Hepatocyte (in vitro differentiated cells): ENCODE measurements around the gene LTK. TPM values are rescaled to one million over a fixed set of nuclear protein-coding genes. Genes with fewer than 3 reads are reported as not detected.

Source experiments
- DNase-seq: peaks from one replicate; pipeline ENCODE4 v3.0.0-alpha.2; 2016; ENCODE audit warnings: low spot score
- H2AFZ ChIP-seq: fragments of 200-600 bp; sonication (generic); 2 replicates; pipeline ENCODE4 v1.6.0; 2016; ENCODE audit warnings: antibody characterized with exemption, mild to moderate bottlenecking
- H3K27ac ChIP-seq: fragments of 200-600 bp; sonication (generic); 2 replicates; pipeline ENCODE4 v1.5.1; 2016; ENCODE audit warnings: mild to moderate bottlenecking
- H3K27me3 ChIP-seq: fragments of 200-600 bp; sonication (generic); 2 replicates; pipeline ENCODE4 v1.6.1; 2016
- H3K36me3 ChIP-seq: fragments of 200-600 bp; sonication (generic); replicated peaks from 2 replicates; pipeline ENCODE4 v1.5.1; 2016; ENCODE audit warnings: low read depth; ENCODE audit not compliant: insufficient read depth
- H3K4me1 ChIP-seq: fragments of 200-600 bp; sonication (generic); 2 replicates; pipeline ENCODE4 v1.5.1; 2016; ENCODE audit warnings: mild to moderate bottlenecking, moderate library complexity; ENCODE audit not compliant: insufficient read depth
- H3K4me2 ChIP-seq: fragments of 200-600 bp; sonication (generic); 2 replicates; pipeline ENCODE4 v1.6.0; 2016
- H3K4me3 ChIP-seq: fragments of 200-600 bp; sonication (generic); 2 replicates; pipeline ENCODE4 v1.5.1; 2016; ENCODE audit warnings: mild to moderate bottlenecking
- H3K79me2 ChIP-seq: fragments of 200-600 bp; sonication (generic); 2 replicates; pipeline ENCODE4 v1.6.0; 2017; ENCODE audit warnings: mild to moderate bottlenecking
- H3K9me2 ChIP-seq: fragments of 200-600 bp; sonication (generic); replicated peaks from 2 replicates; pipeline ENCODE4 v1.6.0; 2017; ENCODE audit warnings: mild to moderate bottlenecking; ENCODE audit not compliant: insufficient read depth
- H3K9me3 ChIP-seq: fragments of 200-600 bp; sonication (generic); 2 replicates; pipeline ENCODE4 v1.5.1; 2016; ENCODE audit warnings: low read depth, mild to moderate bottlenecking
- H4K20me1 ChIP-seq: fragments of 200-600 bp; sonication (generic); 2 replicates; pipeline ENCODE4 v1.6.0; 2016; ENCODE audit warnings: mild to moderate bottlenecking; ENCODE audit not compliant: insufficient read depth, poor library complexity, severe bottlenecking
- CTCF ChIP-seq: fragments of 200-600 bp; sonication (generic); IDR thresholded peaks from 2 replicates; pipeline ENCODE4 v1.5.1; 2016; ENCODE audit warnings: antibody characterized with exemption, mild to moderate bottlenecking; ENCODE audit not compliant: poor library complexity
- EZH2 ChIP-seq: fragments of 200-600 bp; sonication (generic); IDR thresholded peaks from 2 replicates; pipeline ENCODE4 v1.6.1; 2016; ENCODE audit warnings: antibody characterized with exemption, mild to moderate bottlenecking, borderline replicate concordance
- EZH2phosphoT487 ChIP-seq: fragments of 200-600 bp; sonication (generic); IDR thresholded peaks from one replicate; pipeline ENCODE4 v1.6.1; 2018; ENCODE audit warnings: antibody characterized with exemption, mild to moderate bottlenecking, low read depth, moderate library complexity; ENCODE audit not compliant: unreplicated experiment, severe bottlenecking
- WGBS: methylation state at CpG from one replicate; pipeline ENCODE4 v1.1.6; 2016; ENCODE audit warnings: low lambda C conversion rate; ENCODE audit errors: missing lambda C conversion rate; 5-methylcytosine and 5-hydroxymethylcytosine counted together
- polyA plus RNA-seq: library from polyadenylated mRNA; unstranded; fragments of >200 nt; fragmentation: Nextera tagmentation; extraction: Ambion mirVana; gene quantifications from 2 replicates; pipeline ENCODE4 v1.2.1, GENCODE V29; 2016
- total RNA-seq: library from RNA; depleted of rRNA; stranded (reverse); fragments of >200 nt; gene quantifications from 2 replicates; pipeline ENCODE4 v1.2.3, GENCODE V29; 2014

Gene LTK
- total and polyA plus RNA-seq, 2 experiments from 2014 or later, result 0.83 to 1.2 TPM

DNA sequence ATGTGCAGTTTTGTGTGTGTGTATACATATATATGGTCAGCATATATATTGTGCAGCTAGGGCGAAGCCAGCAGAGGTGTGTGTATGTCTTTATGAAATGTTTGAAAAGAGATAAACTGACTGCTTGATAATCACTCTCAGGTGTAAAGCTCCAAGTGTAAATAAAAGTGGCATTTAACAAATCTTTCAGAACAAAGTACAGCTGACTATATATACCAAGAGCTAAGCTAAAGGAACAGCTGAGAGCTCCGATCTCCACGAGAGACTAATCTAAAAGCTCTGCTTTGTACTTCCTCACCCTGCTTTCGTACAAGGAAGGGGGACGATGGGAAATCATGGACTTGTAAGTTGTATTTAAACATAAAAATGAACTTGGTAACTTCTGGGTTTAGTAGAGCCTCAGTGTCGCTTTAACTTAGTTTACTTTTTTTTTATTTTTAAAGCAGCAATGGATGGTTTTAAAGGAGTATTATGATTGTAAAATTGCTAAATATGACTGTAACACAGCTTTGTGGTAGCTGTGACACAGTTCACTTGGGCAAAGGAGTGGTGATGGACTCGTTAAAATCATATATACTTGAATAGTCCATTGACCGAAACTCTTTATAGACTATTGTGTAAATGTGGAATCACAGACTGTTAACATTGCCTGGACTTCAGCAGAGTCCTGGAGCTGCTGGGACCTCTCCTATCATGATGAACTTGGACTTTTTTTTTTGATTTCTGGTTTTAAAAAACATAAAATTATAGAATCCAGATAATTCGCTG is 31.3 kb downstream of the LTK start:
- no peak for DNase-seq
- WGBS, result 79% methylated on average over 9 of the region's 9 CpGs
- TF ChIP-seq EZH2phosphoT487 (no peak), CTCF (no peak), EZH2 (no peak)
- Histone ChIP-seq H3K36me3 (peaks cover 5% of the 10 kb centered on the region), H3K27me3 (no peaks in the 10 kb centered on the region), H3K79me2 (no peaks in the 10 kb centered on the region), H3K4me1 (peaks cover 30% of the 10 kb centered on the region), H3K4me2 (peak overlapping the region; percentile 59), H2AFZ (no peak overlapping the region), H3K4me3 (no peak overlapping the region), H3K9me2 (no peaks in the 10 kb centered on the region), H4K20me1 (no peaks in the 10 kb centered on the region), H3K9me3 (no peaks in the 10 kb centered on the region), H3K27ac (peak overlapping the region; percentile 83)

DNA sequence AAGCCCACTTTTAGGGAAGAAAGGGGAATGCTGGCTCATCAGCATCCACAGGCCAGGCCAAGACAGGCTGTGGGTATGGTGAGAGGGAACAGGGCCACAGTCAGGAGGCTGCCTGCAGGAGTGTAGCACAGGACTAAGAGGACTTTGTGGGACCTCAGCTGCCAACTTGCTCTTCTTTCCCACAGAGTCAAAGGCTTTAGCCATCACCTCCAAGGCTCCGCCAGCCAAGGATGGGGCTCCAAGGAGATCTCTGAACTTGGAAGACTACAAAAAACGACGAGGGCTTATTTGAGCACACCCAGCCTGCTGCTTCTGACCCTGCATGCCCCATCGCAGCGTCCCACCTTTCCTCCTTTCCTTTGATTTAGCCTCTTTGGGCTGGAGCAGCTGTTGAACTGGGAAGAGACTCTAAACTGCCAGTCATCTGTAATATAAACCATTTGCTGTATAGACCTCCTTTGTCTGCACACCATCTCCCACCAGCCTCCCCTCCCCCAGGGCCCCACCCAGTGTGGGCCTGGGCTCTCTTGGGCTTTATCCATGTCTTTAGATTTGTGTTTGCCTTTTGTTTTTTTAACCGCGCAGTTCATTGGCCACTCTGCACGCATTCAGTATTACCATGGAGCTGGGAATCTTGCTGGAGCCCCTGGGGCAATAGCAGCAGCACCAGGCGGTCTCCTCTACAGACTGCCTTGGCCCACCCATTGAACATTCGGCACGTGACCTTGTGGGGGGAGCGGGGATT is 33.1 kb downstream of the LTK start:
- WGBS, result 95% methylated on average over 12 of the region's 12 CpGs
- TF ChIP-seq EZH2phosphoT487 (no peak), EZH2 (no peak), CTCF (no peak)
- peaks cover 5% of the 10 kb centered on the region for H3K36me3 ChIP-seq

GRCh38 chr15:41476416-41477048 is 37.1 kb downstream of the LTK start:
- no peak for TF ChIP-seq CTCF
- no peak for TF ChIP-seq EZH2
- TF ChIP-seq EZH2phosphoT487, result no peak
- Histone ChIP-seq H3K4me2 (no peak overlapping the region), H4K20me1 (no peaks in the 10 kb centered on the region), H3K36me3 (peaks cover 5% of the 10 kb centered on the region), H3K4me1 (peaks cover 14% of the 10 kb centered on the region), H3K9me3 (no peaks in the 10 kb centered on the region), H3K27me3 (no peaks in the 10 kb centered on the region), H3K79me2 (no peaks in the 10 kb centered on the region), H3K4me3 (no peak overlapping the region), H3K9me2 (no peaks in the 10 kb centered on the region), H2AFZ (no peak overlapping the region), H3K27ac (peak overlapping the region; percentile 35)
- no peak for DNase-seq
- 92% methylated on average over 5 of the region's 5 CpGs for whole genome bisulfite sequencing

More for the DNA sequence above, 33.1 kb downstream of the LTK start:
- Histone ChIP-seq H3K9me3 (no peaks in the 10 kb centered on the region), H2AFZ (no peak overlapping the region), H3K9me2 (no peaks in the 10 kb centered on the region), H3K27ac (no peak overlapping the region), H3K4me2 (no peak overlapping the region), H4K20me1 (no peaks in the 10 kb centered on the region), H3K79me2 (no peaks in the 10 kb centered on the region), H3K4me3 (no peak overlapping the region), H3K27me3 (no peaks in the 10 kb centered on the region), H3K4me1 (peaks cover 30% of the 10 kb centered on the region)
- DNase-seq, result no peak
